Tibial nerve (tissue), 4 donors: ENCODE measurements around the gene ACY1. TPM values are rescaled to one million over a fixed set of nuclear protein-coding genes. Genes with fewer than 3 reads are reported as not detected.
"Not testable (repeated sequence)": the region's sequence is repeated elsewhere in the genome, so short reads cannot be mapped to it uniquely, and the experiment has no call there.

Experiments used
- DNase-seq, 2 donors: peaks; one replicate each; pipeline ENCODE4 v3.0.0-alpha.2; 2019; ENCODE audit warnings: low spot score in 2 of 2
- H3K27ac ChIP-seq, 4 donors: fragments of 200-600 bp; sonication (generic) in 3 of 4; one replicate each; pipeline ENCODE4 v1.5.1; 2017 to 2019; ENCODE audit warnings: mild to moderate bottlenecking in 1 of 4
- H3K27me3 ChIP-seq, 2 donors: fragments of 200-600 bp; sonication (generic) in 1 of 2; one replicate each; pipeline versions ENCODE4 v1.5.1 to v1.6.0; 2017 to 2019
- H3K36me3 ChIP-seq, 3 donors: fragments of 200-600 bp; sonication (generic); one replicate each; pipeline ENCODE4 v1.5.1; 2018 to 2019
- H3K4me1 ChIP-seq, 4 donors: fragments of 200-600 bp; sonication (generic) in 3 of 4; one replicate each; pipeline ENCODE4 v1.5.1; 2017 to 2019
- H3K4me3 ChIP-seq, 4 donors: fragments of 200-600 bp; sonication (generic) in 3 of 4; one replicate each; pipeline ENCODE4 v1.5.1; 2017 to 2019; ENCODE audit warnings: mild to moderate bottlenecking in 1 of 4, moderate library complexity in 1 of 4
- H3K9me3 ChIP-seq, 4 donors: fragments of 200-600 bp; sonication (generic) in 3 of 4; one replicate each; pipeline ENCODE4 v1.5.1; 2017 to 2019
- EP300 ChIP-seq, 2 donors: sonication (generic); formaldehyde crosslinking; IDR thresholded peaks; one replicate each; pipeline ENCODE4 v1.6.1; 2017; ENCODE audit warnings: antibody characterized with exemption in 2 of 2, mild to moderate bottlenecking in 1 of 2
- POLR2A ChIP-seq, 2 donors: fragments of 450-650 bp; IDR thresholded peaks; one replicate each; pipeline ENCODE4 v1.6.1; 2017; ENCODE audit warnings: antibody characterized with exemption in 2 of 2, mild to moderate bottlenecking in 2 of 2, moderate library complexity in 2 of 2
- WGBS, 2 donors: methylation state at CpG; one replicate each; pipeline ENCODE4 v1.1.5; 2018; 5-methylcytosine and 5-hydroxymethylcytosine counted together
- total RNA-seq, 4 donors: library from RNA; depleted of rRNA; stranded (reverse); fragments of >200 nt; gene quantifications; one replicate each; pipeline ENCODE4 v1.1.0, GENCODE V29; 2016
- TF ChIP-seq, protein P1 (sequence below), 5 experiments: fragments of 200-600 bp in 3 of 5; fragments of 450-650 bp in 2 of 5; sonication (generic) in 3 of 5; IDR thresholded peaks; one replicate each; pipeline ENCODE4 v1.5.1; 2016 to 2019; ENCODE audit warnings: antibody characterized with exemption in 5 of 5, mild to moderate bottlenecking in 3 of 5, moderate library complexity in 2 of 5

Gene ACY1
- total RNA-seq, 4 donors from 2014 or later, result 32.2 to 61.0 (median 45.6) TPM

DNA sequence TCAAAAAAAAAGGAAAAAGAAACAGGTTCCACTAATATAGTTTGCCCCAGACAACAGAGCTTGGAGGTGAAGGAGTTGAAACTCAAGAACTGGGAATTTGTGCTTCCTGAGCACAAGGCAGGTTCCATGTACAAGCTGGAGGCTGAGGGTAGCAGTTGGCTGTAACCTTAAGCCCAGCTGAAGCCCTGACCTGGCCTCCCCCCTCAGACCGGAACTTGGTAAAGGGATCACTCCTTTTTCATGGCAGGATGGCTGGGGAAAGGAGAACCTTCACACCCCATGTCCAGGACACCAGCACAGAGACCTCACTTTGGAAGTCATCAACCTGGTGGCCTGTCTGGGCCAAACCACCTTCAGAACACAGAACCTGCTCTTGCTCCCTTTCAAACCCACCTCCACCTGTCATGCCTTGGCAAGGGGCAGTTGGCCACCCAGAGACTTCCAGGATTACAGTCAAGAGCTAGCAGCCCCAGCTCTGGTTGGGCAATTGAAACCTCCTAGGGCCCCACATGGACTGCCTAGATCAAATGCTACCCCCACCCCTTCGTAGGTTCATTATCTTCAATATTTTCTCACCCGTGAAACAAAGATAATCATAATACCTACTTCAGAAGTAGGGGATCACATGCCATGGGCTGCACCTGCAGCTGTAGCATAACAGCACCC, 8.8 kb downstream of the ACY1 start:
- Histone ChIP-seq H3K4me1 (peaks cover 0 to 46% (median 18%) of the 10 kb centered on the region in 4 donors), H3K4me3 (no peak overlapping the region), H3K36me3 (peaks cover 0 to 66% (median 6%) of the 10 kb centered on the region in 3 donors), H3K27me3 (no peaks in the 10 kb centered on the region), H3K27ac (no peak overlapping the region), H3K9me3 (no peaks in the 10 kb centered on the region)
- TF ChIP-seq EP300 (IDR thresholded peaks at IDR 0.05) (no peak), POLR2A (IDR thresholded peaks at IDR 0.05) (no peak)
- TF ChIP-seq, protein P1, sequence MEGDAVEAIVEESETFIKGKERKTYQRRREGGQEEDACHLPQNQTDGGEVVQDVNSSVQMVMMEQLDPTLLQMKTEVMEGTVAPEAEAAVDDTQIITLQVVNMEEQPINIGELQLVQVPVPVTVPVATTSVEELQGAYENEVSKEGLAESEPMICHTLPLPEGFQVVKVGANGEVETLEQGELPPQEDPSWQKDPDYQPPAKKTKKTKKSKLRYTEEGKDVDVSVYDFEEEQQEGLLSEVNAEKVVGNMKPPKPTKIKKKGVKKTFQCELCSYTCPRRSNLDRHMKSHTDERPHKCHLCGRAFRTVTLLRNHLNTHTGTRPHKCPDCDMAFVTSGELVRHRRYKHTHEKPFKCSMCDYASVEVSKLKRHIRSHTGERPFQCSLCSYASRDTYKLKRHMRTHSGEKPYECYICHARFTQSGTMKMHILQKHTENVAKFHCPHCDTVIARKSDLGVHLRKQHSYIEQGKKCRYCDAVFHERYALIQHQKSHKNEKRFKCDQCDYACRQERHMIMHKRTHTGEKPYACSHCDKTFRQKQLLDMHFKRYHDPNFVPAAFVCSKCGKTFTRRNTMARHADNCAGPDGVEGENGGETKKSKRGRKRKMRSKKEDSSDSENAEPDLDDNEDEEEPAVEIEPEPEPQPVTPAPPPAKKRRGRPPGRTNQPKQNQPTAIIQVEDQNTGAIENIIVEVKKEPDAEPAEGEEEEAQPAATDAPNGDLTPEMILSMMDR (IDR thresholded peaks at IDR 0.05), result no peak
- 73 to 84% methylated on average over 3 of the region's 3 CpGs for WGBS, 2 donors
- no peak for DNase-seq

DNA sequence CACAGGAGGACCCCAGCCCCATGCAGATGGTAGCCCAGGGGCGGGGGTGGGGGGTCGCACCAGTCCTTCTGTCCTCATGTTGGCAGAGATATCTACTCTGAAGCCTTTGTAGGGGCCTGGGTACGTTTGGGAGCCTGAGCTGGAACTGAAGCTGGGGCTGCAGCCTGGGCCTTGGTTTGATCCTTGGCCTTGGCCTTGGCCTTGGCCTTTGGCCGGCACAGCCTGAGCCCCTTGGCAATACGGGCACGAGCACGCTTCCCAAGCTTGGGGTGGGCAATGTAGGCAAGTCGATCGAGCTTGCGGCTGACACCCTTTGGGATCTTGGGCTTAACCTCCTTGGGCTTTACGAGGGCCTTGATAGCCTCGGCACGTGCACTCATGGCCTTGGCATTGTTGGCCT, 10.3 kb downstream of the ACY1 start:
- 67 to 77% methylated on average over 4 to 13 of the region's 13 CpGs for WGBS, 2 donors
- peaks cover 0 to 57% (median 6%) of the 10 kb centered on the region in 3 donors for H3K36me3 ChIP-seq

DNA sequence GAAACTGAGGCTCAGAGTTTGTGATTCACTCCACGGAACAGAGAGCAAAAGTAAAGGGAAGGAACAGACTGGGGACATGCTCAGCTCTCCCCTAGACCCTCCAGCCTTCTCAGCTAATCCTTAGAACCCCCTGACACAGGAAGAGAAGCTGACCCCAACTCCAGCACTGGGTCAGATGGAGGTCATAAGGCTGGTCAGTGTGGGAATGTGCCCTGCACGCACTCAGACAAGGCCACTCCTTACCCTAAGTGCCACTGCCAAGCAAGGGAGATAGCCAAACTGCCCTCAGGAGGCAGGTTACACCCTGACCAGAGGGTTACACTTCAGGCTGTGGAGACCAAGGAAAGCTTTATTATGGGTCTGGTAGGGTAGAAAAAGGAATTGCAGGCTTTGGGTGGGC, 11.2 kb downstream of the ACY1 start:
- 54 to 64% methylated on average over 2 of the region's 2 CpGs for WGBS, 2 donors

More for the DNA sequence above, 10.3 kb downstream of the ACY1 start:
- peaks cover 0 to 46% (median 18%) of the 10 kb centered on the region in 4 donors for H3K4me1 ChIP-seq
- H3K27me3 ChIP-seq, H3K4me3 ChIP-seq, H3K27ac ChIP-seq, DNase-seq, H3K9me3 ChIP-seq: not testable (repeated sequence)

DNA sequence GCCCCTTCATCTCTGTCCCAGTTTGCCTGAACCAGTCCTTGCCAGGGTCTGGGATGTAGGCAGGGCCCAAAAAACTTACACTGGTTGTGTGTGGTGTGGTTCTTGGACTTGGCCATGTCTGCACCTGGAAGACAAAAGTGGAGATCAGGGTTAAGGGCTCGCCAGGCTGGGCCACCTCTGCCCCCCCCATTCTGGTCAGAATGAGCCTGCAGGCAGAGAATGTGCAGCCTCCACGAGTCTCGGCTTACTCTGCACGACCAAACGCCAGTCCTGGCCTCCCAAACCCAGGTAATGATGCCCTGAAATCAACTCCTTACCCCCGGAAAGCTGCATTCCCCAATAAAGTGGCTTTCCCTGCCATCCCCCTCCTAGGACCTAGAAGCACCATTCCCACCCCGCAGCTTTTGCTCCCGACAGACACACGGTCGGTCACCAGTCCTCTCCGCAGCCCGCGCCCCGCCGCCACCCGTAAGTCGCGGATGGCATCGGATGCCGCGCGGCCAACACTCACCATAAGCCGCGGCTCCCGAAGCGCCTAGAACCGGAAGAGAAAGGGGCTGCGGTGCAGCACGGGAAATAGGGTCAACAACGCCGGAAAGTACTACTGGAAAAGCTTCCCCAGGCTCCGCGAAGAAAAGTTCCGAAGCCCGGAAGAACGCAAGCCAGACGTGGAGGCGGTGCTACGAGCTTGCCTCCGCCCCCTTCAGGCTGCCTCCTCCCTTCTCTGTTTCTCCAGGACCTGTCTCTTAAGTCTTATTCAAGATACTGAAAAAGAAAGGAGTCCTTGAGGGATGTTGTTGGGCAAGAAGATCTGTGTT, 12.2 kb downstream of the ACY1 start, which contains the start of gene RPL29:
Gene RPL29 (minus strand): TSS at position 550 of the 818 bp plus-strand sequence. CDS start 434 bp downstream, at position 116.
- Histone ChIP-seq H3K4me1 (peaks cover 0 to 40% (median 18%) of the 10 kb centered on the region in 4 donors), H3K36me3 (peaks cover 0 to 43% (median 6%) of the 10 kb centered on the region in 3 donors), H3K4me3 (peak within 1 kb of the TSS; percentile 69 to 91 (median 80)), H3K27me3 (no peaks in the 10 kb centered on the region), H3K27ac (peak within 1 kb of the TSS; percentile 69 to 94 (median 86)), H3K9me3 (no peaks in the 10 kb centered on the region)
- DNase-seq, result peak; percentile 83 to 87
- peak; percentile 95 to 97 for TF ChIP-seq EP300 (IDR thresholded peaks at IDR 0.05)
- peak in 1 of 2 donors; percentile 62 for TF ChIP-seq POLR2A (IDR thresholded peaks at IDR 0.05)
- TF ChIP-seq, protein P1 (IDR thresholded peaks at IDR 0.05), result peak in 4 of 5 experiments; percentile 9 to 62 (median 37)
- WGBS, 2 donors, result 0 to 1% methylated on average over 38 to 40 of the region's 40 CpGs

More for the DNA sequence above, 11.2 kb downstream of the ACY1 start:
- peaks cover 0 to 46% (median 18%) of the 10 kb centered on the region in 4 donors for H3K4me1 ChIP-seq
- H3K4me3 ChIP-seq, result peak overlapping the region in 3 of 4 donors; percentile 69 to 91 (median 86)
- TF ChIP-seq, protein P1 (IDR thresholded peaks at IDR 0.05), result no peak
- TF ChIP-seq POLR2A (IDR thresholded peaks at IDR 0.05) (no peak), EP300 (IDR thresholded peaks at IDR 0.05) (no peak)
- DNase-seq, result no peak
- peaks cover 0 to 49% (median 6%) of the 10 kb centered on the region in 3 donors for H3K36me3 ChIP-seq
- no peaks in the 10 kb centered on the region for H3K27me3 ChIP-seq
- no peaks in the 10 kb centered on the region for H3K9me3 ChIP-seq
- H3K27ac ChIP-seq, result peak overlapping the region in 3 of 4 donors; percentile 82 to 94 (median 90)

DNA sequence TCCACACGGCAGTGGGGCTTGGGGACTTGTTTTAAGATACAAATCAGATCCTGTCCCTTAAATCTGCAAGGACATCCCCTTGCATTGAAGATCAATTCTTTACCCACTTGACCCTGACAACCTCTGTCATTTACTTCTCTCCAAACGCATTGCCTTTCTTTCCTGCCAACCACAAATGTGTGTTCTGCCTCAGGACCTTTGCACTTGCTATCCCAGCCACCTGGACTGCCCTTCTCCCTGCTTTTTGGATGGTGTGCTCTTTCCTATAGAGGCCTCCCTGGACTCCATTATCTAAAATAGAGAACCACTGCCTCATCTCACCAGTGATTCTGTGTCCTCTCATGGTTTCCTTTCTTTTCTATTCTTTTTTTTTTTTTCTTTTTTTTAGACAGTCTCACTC, 13.8 kb downstream of the ACY1 start:
- Histone ChIP-seq H3K27ac (no peak overlapping the region), H3K9me3 (no peaks in the 10 kb centered on the region), H3K4me3 (no peak overlapping the region), H3K36me3 (peaks cover 0 to 27% (median 6%) of the 10 kb centered on the region in 3 donors), H3K4me1 (peaks cover 0 to 42% (median 20%) of the 10 kb centered on the region in 4 donors), H3K27me3 (no peaks in the 10 kb centered on the region)
- 54 to 55% methylated on average over 2 of the region's 2 CpGs for WGBS, 2 donors
- no peak for TF ChIP-seq EP300 (IDR thresholded peaks at IDR 0.05)
- TF ChIP-seq, protein P1 (IDR thresholded peaks at IDR 0.05), result no peak
- TF ChIP-seq POLR2A (IDR thresholded peaks at IDR 0.05), result no peak
- DNase-seq, result no peak
